Activated naive CD4-positive, alpha-beta T cell treated with anti-CD3 and anti-CD28 coated beads for 36 hours (primary cell): ENCODE results near the gene OPRL1. TPM values are rescaled to one million over a fixed set of nuclear protein-coding genes. Genes with fewer than 3 reads are reported as not detected.

Source experiments
- CTCF ChIA-PET: fragments of 350-600 bp; sonication (Branson Sonifier 250); formaldehyde crosslinking; loops from one replicate; lab custom pipeline; 2021; ENCODE audit warnings: antibody characterized with exemption; lab: Charles Lee
- DNase-seq: peaks from one replicate; pipeline ENCODE4 v3.0.0-alpha.2; 2020
- H3K27ac Mint-ChIP-seq: one replicate; pipeline ENCODE4 v1.8.0; 2021; ENCODE audit warnings: mild to moderate bottlenecking, mixed read lengths
- H3K27me3 Mint-ChIP-seq: one replicate; pipeline ENCODE4 v1.8.0; 2021; ENCODE audit warnings: low read depth, mixed read lengths
- H3K36me3 Mint-ChIP-seq: one replicate; pipeline ENCODE4 v1.8.0; 2021; ENCODE audit warnings: low read depth, mixed read lengths
- H3K4me1 Mint-ChIP-seq: one replicate; pipeline ENCODE4 v1.8.0; 2021; ENCODE audit warnings: low read depth, mixed read lengths
- H3K4me3 Mint-ChIP-seq: one replicate; pipeline ENCODE4 v1.8.0; 2021; ENCODE audit warnings: mild to moderate bottlenecking, moderate library complexity, mixed read lengths
- H3K9me3 Mint-ChIP-seq: one replicate; pipeline ENCODE4 v1.8.0; 2021; ENCODE audit warnings: mixed read lengths
- intact Hi-C: fragments of 100-400 bp; cut with micrococcal nuclease; formaldehyde crosslinking; loops from one replicate; pipeline ENCODE4 v1.15.1; 2023
- total RNA-seq, 2 experiments: library from RNA; stranded (reverse); gene quantifications; one replicate each; pipeline ENCODE4 v1.2.3, GENCODE V29; 2021

The OPRL1 gene
- total RNA-seq, 2 experiments from 2014 or later: 0.45 to 0.47 TPM

DNA sequence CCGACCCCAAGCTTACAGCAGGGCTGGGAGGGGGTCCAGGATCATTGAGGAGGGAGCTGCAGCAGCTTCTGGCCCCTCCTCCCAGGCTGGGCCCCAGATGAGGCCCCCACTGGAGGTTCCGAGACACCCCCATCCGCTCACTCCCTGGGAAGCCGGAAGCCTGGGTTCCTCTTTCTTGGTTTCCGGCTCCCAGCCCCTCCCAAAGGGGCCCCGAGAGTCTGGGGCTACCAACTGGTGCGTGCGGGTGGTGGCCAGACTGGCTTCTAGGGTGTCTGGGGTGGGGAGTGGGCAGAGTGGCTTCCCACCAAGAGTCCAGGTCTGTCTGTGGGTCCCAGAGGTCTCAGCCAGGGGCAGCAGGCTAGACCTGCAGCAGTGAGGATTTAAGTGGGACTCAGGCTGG is 2.8 kb upstream of the OPRL1 start:
- H3K4me3 Mint-ChIP-seq: peak overlapping the region; percentile 87
- H3K9me3 Mint-ChIP-seq: no peaks in the 10 kb centered on the region
- CTCF ChIA-PET: interaction anchor here (2.2 to 2.4 kb wide), 2 partner anchors 38 to 97 kb away, joined by 5 to 9 read pairs; partner anchors contain the start of gene PRPF6
- intact Hi-C loops: loop anchor here (1.0 to 5.0 kb wide), 2 partner anchors 14 to 340 kb away; partner anchors contain the start of genes LIME1, SLC2A4RG and TCEA2
- peaks cover 2% of the 10 kb centered on the region for H3K36me3 Mint-ChIP-seq
- DNase-seq: peak; percentile 76
- peaks cover 23% of the 10 kb centered on the region for H3K4me1 Mint-ChIP-seq
- peak overlapping the region; percentile 93 for H3K27ac Mint-ChIP-seq
- H3K27me3 Mint-ChIP-seq: no peaks in the 10 kb centered on the region

DNA sequence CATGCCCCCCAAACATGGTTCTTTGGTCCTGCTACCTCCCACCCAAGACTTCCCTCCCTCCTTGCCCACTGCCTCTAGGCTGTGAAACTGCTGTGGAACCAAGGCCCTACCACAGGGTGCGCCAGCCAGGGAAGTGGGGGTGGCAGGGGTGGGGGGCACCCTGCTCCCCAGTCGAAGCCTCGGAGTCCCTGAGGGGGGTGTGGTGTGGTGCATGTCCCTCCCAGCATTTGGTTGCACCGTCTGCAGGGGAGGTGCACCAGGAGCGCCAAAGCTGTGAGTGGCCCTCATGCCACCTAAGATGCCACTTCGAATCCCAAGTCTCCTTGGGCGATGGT is 2.4 kb upstream of the OPRL1 start:
- H3K4me3 Mint-ChIP-seq: peak overlapping the region; percentile 87
- intact Hi-C loops: loop anchor here (1.0 to 5.0 kb wide), 2 partner anchors 14 to 340 kb away; partner anchors contain the start of genes LIME1, SLC2A4RG and TCEA2
- H3K36me3 Mint-ChIP-seq: peaks cover 2% of the 10 kb centered on the region
- H3K9me3 Mint-ChIP-seq: no peaks in the 10 kb centered on the region
- H3K27me3 Mint-ChIP-seq: no peaks in the 10 kb centered on the region
- H3K4me1 Mint-ChIP-seq: peaks cover 27% of the 10 kb centered on the region
- CTCF ChIA-PET: interaction anchor here (1.8 to 2.2 kb wide), 2 partner anchors 39 to 97 kb away, joined by 6 to 9 read pairs; partner anchors contain the start of gene PRPF6
- no peak for DNase-seq
- peak overlapping the region; percentile 93 for H3K27ac Mint-ChIP-seq

DNA sequence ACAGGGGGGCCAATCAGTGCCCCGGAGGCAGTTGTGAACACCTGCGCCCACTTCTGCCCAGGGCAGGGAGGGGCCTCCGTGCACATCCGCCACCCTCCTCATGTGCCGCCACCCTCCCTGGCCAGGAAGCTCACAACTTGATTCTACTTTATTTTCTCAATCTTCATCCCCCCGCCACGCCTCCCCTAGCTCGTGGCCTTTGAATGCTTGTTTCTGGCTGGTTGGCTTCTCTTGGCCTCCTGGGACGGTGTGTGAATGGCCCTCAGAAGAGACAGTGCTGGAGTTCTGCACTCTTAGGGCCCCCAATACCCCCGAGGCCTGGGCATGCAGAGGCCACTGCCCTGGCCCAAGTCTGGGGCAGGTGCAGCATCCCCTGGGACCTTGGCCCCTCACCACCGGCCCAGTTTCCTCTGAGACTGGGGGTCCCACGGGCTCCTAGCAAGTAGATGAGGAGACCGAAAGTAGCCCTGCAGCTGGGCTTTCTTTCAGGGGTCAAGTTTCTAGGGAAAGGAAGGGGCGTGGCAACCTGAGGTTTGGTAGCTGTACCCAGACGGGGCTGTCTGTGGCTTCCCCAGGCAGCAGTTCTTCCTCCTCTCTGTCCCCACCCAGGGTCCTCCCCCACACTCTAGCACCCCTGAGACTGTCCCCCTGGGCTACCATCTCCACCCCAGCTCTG is 1.9 kb upstream of the OPRL1 start:
- Mint-ChIP-seq H3K27ac (peak overlapping the region; percentile 93), H3K27me3 (no peaks in the 10 kb centered on the region), H3K36me3 (peaks cover 2% of the 10 kb centered on the region), H3K4me1 (peaks cover 32% of the 10 kb centered on the region), H3K4me3 (peak overlapping the region; percentile 87), H3K9me3 (no peaks in the 10 kb centered on the region)
- intact Hi-C loops: loop anchor here (1.0 to 5.0 kb wide), 3 partner anchors 15 to 341 kb away; partner anchors contain the start of genes LIME1, PRPF6, SLC2A4RG and TCEA2
- DNase-seq: peak; percentile 76
- CTCF ChIA-PET: interaction anchor here (1.0 to 2.2 kb wide), 5 partner anchors 21 to 97 kb away, joined by 3 to 9 read pairs (median 5); partner anchors contain the start of gene PRPF6

DNA sequence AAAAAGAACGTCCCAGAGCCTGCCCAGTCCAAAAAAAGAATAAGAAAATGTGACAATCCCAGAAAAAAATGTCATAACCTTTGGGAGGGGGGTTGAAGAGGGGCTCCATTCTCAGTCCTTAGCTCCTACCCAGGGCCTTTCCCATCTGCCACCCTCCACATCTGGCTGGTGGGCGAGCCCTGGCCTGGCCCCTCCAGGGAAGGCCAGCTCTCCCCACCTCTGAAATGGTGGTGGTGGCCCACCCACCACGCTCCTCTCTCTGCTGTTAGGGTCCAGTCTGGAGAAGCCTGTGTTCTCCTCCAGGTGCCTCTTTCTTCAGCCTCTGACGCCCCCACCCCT is 979 bp upstream of the OPRL1 start:
- Mint-ChIP-seq H3K27ac (peak overlapping the region; percentile 82), H3K4me3 (peak overlapping the region; percentile 87), H3K4me1 (peaks cover 35% of the 10 kb centered on the region), H3K36me3 (peaks cover 2% of the 10 kb centered on the region), H3K9me3 (no peaks in the 10 kb centered on the region), H3K27me3 (no peaks in the 10 kb centered on the region)
- CTCF ChIA-PET: interaction anchor here (0.6 to 1.8 kb wide), 9 partner anchors 17 to 98 kb away, joined by 3 to 6 read pairs (median 3); partner anchors contain the start of gene PRPF6
- intact Hi-C loops: loop anchor here (2.0 to 5.0 kb wide), 2 partner anchors 98 to 342 kb away; partner anchors contain the start of genes LIME1, PRPF6 and SLC2A4RG
- DNase-seq: no peak

DNA sequence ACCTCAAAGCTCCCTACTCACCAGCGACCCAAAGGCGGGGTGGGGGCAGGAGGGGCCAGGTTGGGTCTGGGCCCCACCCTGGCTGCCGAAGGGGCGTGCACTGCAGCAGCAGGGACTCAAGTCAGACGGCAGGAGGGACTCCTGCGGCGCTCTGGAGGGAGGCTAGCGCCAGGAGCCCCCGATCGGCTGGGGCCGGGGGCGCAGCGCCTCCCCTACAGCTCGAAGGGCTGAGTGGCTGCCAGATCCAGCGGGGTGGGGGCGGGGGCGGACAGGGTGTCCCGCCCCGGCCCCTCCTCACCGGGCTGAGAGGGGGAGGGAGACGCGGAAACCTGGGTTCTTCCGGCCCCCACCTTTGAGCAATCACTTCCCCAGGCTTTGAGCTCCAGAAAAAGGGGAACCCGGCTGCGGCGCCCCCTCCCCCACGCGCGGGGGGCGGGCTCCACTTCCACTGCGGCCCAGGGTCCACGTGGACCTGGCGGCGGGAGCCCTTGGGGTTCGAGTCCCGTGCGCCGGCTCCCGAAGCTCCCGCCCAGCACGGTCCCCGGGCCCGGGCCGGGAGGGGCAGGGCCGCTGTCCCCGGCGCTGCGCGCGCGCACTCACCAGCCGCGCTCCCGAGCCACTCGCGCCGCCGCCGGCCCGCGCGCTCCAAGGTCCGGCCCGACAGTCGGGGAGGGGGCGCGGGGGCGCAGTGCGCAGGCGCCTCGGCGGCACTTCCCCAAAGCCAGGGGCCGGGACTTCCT is 439 bp upstream of the OPRL1 start, which contains the start of gene RGS19:
Gene RGS19 (minus strand): TSS at position 246 of the 740 bp plus-strand sequence. CDS start 2,632 bp downstream, outside the sequence.
- peak within 1 kb of the TSS; percentile 82 for H3K27ac Mint-ChIP-seq
- CTCF ChIA-PET: interaction anchor here (0.9 to 1.8 kb wide), 7 partner anchors 17 to 99 kb away, joined by 3 to 6 read pairs (median 3); partner anchors contain the start of gene PRPF6
- H3K9me3 Mint-ChIP-seq: no peaks in the 10 kb centered on the region
- peaks cover 38% of the 10 kb centered on the region for H3K4me1 Mint-ChIP-seq
- H3K4me3 Mint-ChIP-seq: peak within 1 kb of the TSS; percentile 87
- peaks cover 3% of the 10 kb centered on the region for H3K27me3 Mint-ChIP-seq
- intact Hi-C loops: loop anchor here (2.0 to 5.0 kb wide), 3 partner anchors 99 to 342 kb away; partner anchors contain the start of genes LIME1, PCMTD2, PRPF6 and SLC2A4RG
- peak; percentile 73 for DNase-seq
- peaks cover 2% of the 10 kb centered on the region for H3K36me3 Mint-ChIP-seq

DNA sequence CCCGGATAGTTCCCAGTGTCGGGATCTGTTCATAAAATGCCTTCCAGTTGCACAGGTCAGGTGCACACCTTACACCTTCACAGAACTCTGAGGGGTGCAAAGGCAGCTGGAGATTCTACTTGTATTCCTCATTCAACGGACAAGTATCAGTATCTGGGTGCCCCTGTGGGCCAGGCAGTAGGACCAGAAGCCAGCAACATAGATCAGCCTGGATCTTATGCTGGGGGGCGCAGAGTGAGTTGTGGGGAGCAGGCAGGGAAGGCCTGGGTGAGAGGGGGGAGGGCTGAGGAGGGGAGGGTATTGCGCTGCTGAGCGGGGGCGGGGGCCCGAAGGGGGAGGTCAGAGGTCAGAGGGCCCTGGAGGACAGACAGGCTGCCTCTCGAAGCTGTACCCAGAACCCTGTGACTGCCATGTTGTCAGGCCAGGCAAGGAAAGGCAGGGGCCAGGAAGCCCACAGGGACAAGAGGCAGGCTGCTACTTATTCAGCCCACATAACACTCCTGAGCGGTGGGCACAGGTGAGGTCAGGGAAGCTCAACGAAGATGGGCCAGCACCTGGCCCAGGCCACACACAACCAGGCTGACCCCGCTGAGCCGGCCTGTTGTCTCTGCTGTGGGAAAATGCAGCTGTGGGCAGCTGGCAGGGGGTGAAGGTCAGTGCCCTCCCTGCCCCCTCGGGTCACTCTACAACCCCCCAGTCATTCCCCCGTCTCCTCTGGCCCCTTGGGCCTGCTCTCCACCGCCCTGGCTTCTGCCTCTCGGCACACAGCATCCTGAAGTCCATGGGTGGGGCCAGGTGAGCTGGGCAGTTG is 1.1 kb downstream of the OPRL1 start:
- CTCF ChIA-PET: interaction anchor here (0.5 to 5.7 kb wide), 7 partner anchors 11 to 41 kb away, joined by 3 to 47 read pairs (median 4); no protein-coding TSS in a partner anchor
- Mint-ChIP-seq H3K4me1 (peaks cover 34% of the 10 kb centered on the region), H3K27me3 (peaks cover 9% of the 10 kb centered on the region), H3K36me3 (no peaks in the 10 kb centered on the region), H3K4me3 (peak overlapping the region; percentile 71), H3K9me3 (no peaks in the 10 kb centered on the region), H3K27ac (no peak overlapping the region)
- intact Hi-C loops: loop anchor here (5.0 kb wide), 1 partner anchor 176 kb away; the partner anchor contains the start of gene PCMTD2
- DNase-seq: no peak

DNA sequence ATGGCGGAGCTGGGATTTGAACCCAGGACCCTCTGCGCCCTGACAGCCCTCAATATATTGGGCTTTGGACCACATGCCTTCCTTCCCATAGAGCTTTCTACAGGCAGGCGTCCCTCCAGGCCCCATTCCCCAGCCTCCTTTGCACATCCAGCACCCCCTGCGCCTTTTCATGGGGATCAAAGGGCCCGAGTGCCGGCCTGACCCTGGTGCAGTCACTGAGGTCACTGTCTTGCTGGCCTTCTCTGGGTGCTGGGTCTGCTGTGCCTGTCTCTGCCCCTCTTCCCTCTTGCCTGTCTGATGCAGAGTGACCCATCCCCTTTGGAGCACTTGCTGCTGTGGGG is 1.7 kb downstream of the OPRL1 start:
- Mint-ChIP-seq H3K27me3 (peaks cover 9% of the 10 kb centered on the region), H3K9me3 (peaks cover under 1% of the 10 kb centered on the region), H3K27ac (no peak overlapping the region), H3K36me3 (no peaks in the 10 kb centered on the region), H3K4me1 (peaks cover 31% of the 10 kb centered on the region), H3K4me3 (no peak overlapping the region)
- CTCF ChIA-PET: interaction anchor here (0.7 to 5.7 kb wide), 5 partner anchors 12 to 38 kb away, joined by 3 to 47 read pairs (median 4); no protein-coding TSS in a partner anchor
- no peak for DNase-seq
- intact Hi-C loops: loop anchor here (5.0 kb wide), 1 partner anchor 176 kb away; the partner anchor contains the start of gene PCMTD2

DNA sequence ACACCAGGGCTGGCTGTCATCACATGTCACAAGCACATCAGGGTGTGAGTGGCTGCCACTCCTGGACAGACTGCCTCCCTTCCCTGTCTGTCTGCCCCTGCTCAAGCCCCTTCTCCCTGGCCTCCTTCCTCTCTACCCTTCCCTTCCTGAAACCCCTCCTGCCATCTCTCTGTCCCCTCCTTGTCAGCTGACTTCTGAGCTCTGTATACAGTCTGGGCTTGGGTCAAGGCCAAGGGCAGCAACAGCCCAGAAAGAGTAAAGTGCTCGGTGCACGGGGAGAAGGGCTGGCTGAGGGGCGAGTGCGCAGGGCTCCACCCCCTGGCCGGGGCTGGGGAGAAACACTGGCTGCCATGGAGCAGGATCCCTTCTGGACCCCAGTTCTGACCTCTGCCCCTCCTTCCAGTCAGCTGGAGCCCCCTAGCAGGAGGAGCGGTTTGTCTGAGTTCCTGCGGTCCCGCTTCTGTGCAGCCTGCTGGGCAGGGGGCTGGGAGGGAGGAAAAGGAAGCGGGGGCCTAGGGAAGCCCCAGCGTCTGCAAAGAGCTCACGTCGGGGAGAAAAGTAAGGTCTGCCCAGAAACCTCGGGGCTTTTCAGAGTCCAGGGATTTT is 2.3 kb downstream of the OPRL1 start:
- intact Hi-C loops: loop anchor here (2.0 to 5.0 kb wide), 3 partner anchors 21 to 175 kb away; partner anchors contain the start of gene PCMTD2
- no peak for DNase-seq
- H3K9me3 Mint-ChIP-seq: peaks cover 3% of the 10 kb centered on the region
- no peaks in the 10 kb centered on the region for H3K36me3 Mint-ChIP-seq
- peak overlapping the region; percentile 36 for H3K4me3 Mint-ChIP-seq
- CTCF ChIA-PET: interaction anchor here (0.9 to 5.7 kb wide), 4 partner anchors 12 to 43 kb away, joined by 3 to 47 read pairs (median 8); no protein-coding TSS in a partner anchor
- peaks cover 9% of the 10 kb centered on the region for H3K27me3 Mint-ChIP-seq
- H3K27ac Mint-ChIP-seq: no peak overlapping the region
- peaks cover 31% of the 10 kb centered on the region for H3K4me1 Mint-ChIP-seq

DNA sequence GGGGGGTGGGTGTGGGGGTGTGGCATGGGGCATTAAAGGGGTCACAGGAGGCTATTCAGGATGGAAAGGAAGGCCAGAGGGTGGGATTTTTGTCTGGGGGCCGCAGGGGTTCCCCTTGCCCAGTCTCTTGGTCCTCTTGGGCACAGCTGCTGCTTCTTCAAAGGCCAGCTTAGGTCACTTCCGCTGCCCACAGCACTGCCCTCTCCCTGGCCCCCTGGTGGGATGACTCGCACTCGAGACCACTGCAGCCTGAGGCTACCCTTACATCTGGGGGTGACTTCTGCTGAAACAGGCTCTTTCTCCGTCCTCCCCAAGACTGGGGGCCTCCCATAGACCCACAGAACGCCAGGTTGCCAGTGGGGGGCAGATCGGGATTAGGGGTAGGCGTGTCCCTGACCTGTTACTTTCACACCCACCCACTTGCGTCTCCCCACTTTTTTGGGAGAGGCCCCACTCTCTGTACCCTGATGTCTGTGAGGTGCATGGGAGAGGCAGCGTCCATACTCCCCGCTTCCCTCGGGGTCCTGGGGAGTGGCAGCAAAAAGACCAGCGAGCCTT is 3.0 kb downstream of the OPRL1 start:
- H3K36me3 Mint-ChIP-seq: no peaks in the 10 kb centered on the region
- peaks cover 3% of the 10 kb centered on the region for H3K9me3 Mint-ChIP-seq
- peaks cover 30% of the 10 kb centered on the region for H3K4me1 Mint-ChIP-seq
- no peak for DNase-seq
- CTCF ChIA-PET: interaction anchor here (1.1 to 5.7 kb wide), 6 partner anchors 16 to 44 kb away, joined by 3 to 47 read pairs (median 4); no protein-coding TSS in a partner anchor
- no peak overlapping the region for H3K27ac Mint-ChIP-seq
- intact Hi-C loops: loop anchor here (1.0 to 5.0 kb wide), 5 partner anchors 20 to 174 kb away; partner anchors contain the start of genes PCMTD2 and TCEA2
- peak overlapping the region; percentile 69 for H3K4me3 Mint-ChIP-seq
- peaks cover 9% of the 10 kb centered on the region for H3K27me3 Mint-ChIP-seq

DNA sequence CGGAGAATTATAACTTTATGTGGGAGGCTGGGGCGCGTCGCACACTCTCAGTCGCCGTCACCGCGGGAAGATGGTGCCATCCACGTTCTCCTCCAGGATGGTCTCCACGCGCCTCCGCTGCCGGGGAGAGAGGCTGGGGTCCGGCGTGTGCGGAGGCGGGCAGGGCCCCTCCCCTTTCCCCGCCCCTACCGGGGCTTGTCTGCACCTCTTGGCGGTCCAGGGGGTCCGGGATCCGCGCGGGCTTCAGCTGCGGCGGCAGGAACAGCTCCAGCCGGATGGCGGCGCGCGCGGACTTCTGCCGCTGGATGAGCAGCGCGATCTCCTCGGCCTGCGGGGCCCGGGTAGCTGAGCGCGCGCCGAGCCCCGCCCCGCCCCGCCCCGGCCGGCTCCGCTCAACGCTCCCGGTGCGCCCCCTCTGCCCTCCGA is 3.5 kb downstream of the OPRL1 start:
- no peaks in the 10 kb centered on the region for H3K36me3 Mint-ChIP-seq
- H3K4me3 Mint-ChIP-seq: peak overlapping the region; percentile 69
- H3K9me3 Mint-ChIP-seq: peaks cover 3% of the 10 kb centered on the region
- peaks cover 9% of the 10 kb centered on the region for H3K27me3 Mint-ChIP-seq
- peak; percentile 79 for DNase-seq
- peaks cover 28% of the 10 kb centered on the region for H3K4me1 Mint-ChIP-seq
- H3K27ac Mint-ChIP-seq: no peak overlapping the region
- intact Hi-C loops: loop anchor here (1.0 to 5.0 kb wide), 5 partner anchors 19 to 174 kb away; partner anchors contain the start of genes PCMTD2 and TCEA2
- CTCF ChIA-PET: interaction anchor here (1.1 to 5.7 kb wide), 7 partner anchors 16 to 172 kb away, joined by 3 to 47 read pairs (median 4); partner anchors contain the start of gene PCMTD2
